Lung microvascular endothelial cell (primary cell): Measurements from ENCODE around the gene RPS6KA5. TPM values are rescaled to one million over a fixed set of nuclear protein-coding genes. Genes with fewer than 3 reads are reported as not detected.

Source experiments
- DNase-seq, 2 donors: peaks; one replicate each; pipeline versions ENCODE4 v3.0.0 to v3.0.0-alpha.2; 2010; ENCODE audit warnings: low read depth in 2 of 2
- total RNA-seq: library from RNA; depleted of rRNA; stranded (reverse); fragments of >200 nt; gene quantifications from 2 replicates; pipeline ENCODE4 v1.2.1, GENCODE V29; 2014

Gene RPS6KA5
- total RNA-seq, 1 donor from 2014 or later = 1.2 TPM

DNA sequence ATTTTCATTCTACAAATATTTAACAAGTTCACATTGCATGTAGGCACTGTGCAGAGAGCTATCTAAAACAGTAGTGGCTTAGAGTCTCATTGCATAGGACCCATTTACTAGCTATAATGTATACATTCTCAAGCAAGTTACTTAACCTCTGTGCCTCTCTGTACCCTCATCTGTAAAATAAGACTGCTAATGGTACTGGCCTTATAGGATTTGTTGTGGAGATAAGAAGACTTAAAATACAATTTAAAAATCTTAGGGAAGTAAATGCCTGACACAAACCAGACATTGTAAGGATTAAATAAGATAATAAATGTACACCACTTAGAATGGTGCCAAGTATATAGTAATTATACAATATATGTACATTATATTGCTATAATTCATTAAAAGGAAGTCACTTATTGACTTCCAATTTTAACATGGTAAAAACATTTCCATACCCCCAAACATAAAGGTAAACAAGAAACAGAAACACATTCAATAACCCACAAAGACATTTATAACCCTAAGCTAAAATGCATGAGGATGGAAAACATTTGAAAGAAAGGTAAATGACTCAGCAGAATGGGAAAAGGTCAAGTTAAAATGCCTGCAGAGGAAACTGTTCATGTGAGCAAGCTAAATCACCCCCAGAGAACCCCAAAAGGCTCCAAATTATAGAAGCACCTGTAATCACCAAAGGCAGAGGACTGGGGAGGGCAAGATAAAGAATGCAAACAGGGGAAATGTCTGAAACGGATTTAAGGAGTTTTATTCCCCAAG, 30.8 kb downstream of the RPS6KA5 start:
- peak in 1 of 2 donors; percentile 2 for DNase-seq

DNA sequence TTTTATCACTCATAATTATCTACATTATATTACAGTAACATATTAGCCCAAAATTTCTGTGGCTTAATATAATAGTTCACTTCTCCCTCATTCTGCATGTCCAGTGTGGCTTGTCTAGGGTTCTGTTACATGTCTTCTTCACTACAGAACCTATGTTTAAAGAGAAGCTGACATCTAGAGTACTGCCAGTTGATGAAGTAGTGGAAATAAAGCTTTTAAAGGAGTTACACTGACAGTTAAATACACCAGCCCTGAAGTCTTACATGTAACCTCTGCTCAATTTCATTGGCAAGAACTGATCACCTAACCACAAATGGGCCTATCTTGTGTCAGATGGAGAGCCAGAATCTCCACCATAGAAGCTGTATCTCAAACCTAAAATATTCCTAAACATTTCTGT, 32.9 kb downstream of the RPS6KA5 start:
- DNase-seq = no peak

DNA sequence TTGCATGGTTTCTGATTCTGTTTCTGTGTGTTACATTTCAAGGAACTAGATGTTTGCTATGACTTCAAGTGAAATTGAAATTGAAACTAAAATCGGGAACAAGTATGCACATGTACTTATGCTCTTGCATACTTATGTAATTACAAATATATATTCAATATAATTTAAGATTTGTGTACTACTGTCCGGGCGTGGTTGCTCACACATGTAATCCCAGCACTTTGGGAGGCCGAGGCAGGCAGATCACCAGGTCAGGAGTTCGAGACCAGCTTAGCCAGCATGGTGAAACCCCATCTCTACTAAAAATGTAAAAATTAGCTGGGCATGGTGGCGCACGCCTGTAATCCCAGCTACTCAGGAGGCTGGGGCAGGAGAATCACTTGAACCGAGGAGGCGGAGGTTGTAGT, 37.8 kb downstream of the RPS6KA5 start:
- peak; percentile 6 to 45 for DNase-seq

DNA sequence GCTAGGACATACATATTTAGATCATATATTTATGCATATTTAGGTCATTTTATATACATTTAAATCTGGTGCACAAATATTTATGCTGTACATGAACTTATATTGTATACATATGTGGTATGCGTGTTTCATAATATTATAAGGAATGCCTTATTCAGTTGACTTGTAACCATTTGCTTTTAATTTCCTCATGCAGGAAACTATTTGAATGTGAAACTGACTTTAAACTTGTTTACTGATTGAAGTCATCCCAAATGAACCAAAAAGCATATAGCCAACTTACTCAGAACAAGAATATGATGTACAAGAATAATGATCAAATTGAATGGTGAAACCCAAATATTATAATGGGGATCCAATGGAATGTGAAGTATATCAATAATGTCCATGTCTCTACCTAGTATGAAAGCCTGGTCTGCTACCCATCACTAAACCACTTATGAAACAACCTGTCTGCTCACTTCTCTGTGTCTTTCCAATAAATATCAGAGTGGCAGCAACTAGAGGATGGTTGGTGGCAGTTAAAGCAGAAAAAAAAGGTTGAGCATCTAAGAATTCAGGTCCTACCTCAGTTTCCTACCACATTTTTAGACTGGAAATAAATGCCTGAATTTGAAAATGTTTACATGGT, 38.3 kb downstream of the RPS6KA5 start:
- no peak for DNase-seq

DNA sequence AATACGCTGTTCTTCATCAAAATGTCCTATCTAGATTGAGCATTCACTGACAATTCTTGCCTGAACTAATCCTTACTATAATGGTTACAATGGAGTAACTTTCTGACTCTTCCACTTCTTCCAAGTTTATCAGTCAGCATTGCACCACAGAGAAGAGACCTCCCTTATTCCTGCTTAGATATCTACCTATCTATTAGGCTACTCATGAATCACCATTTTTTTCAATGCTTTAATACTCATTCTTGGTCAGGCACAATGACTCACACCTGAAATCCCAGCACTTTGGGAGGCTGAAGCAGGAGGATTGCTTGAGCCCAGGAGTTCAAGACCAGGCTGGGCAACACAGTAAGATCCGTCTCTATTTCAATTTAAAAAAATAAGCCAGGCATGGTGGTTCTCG, 39.3 kb downstream of the RPS6KA5 start:
- DNase-seq = no peak

- DNase-seq = no peak
Observed at GRCh38 chr14:91019673-91020072, 40.8 kb downstream of the RPS6KA5 start.

- no peak for DNase-seq
Observed at GRCh38 chr14:91018481-91018880, 42.0 kb downstream of the RPS6KA5 start.

DNA sequence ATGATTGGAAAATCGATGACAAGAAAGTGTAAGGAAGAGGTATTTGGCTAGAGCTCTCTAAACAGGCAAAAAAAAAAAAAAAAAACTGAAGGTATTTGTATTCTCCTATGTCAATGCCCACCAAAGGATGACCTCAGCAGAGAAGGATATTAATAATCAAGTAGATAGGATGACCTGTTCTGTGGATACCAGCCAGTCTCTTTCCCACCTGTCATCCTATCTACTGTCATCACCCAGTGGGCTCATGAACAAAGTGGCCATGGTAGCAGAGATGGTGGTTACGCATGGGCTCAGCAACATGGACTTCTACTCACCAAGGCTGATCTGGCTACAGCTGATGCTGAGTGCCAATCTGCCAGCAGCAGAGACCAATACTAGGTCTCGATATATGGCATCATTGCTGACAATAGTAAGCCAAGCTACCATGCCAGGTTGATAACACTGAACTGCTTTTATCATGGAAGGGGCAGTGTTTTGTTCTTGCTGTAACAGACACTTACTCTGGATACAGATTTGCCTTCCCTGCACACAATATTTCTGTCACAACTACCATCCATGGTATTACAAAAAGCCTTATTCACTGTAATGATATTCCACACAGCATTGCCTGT, 43.5 kb downstream of the RPS6KA5 start:
- DNase-seq = no peak

GRCh38 chr14:91015435-91015834, 45.0 kb downstream of the RPS6KA5 start:
- no peak for DNase-seq

- no peak for DNase-seq
Observed at GRCh38 chr14:91012045-91012444, 48.4 kb downstream of the RPS6KA5 start.

GRCh38 chr14:91010153-91010533, 50.3 kb downstream of the RPS6KA5 start:
- DNase-seq = no peak

DNA sequence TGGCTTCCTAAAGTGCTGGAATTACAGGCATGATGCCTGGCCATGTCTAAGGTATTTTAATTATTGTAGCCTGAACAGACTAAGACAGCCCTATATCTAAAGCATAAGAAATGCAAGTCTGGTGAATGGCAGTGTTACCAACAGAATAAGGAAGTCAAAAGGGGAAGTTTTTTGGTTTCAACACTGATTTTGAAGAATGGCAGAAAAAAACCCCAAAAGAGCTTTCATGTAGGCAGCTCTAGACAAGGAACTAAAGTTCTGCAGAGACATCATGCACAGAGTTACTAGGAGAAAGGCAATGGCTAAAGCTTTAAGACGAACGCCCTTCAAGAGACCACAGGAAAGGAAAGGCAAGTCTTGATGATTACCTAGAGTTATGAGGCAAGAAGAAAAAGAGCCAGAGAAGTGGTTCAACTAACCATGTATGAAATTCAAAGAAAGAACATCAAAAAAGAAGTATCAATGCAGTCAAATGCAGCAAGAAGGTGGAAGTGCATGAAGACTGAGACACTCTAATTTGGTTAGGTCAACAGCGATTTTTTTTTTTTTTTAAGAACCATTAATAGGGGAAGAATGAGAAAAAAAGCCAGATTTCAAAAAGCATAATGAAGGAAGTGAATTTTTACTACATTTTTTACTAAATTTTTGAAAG, 50.8 kb downstream of the RPS6KA5 start:
- DNase-seq = no peak

DNA sequence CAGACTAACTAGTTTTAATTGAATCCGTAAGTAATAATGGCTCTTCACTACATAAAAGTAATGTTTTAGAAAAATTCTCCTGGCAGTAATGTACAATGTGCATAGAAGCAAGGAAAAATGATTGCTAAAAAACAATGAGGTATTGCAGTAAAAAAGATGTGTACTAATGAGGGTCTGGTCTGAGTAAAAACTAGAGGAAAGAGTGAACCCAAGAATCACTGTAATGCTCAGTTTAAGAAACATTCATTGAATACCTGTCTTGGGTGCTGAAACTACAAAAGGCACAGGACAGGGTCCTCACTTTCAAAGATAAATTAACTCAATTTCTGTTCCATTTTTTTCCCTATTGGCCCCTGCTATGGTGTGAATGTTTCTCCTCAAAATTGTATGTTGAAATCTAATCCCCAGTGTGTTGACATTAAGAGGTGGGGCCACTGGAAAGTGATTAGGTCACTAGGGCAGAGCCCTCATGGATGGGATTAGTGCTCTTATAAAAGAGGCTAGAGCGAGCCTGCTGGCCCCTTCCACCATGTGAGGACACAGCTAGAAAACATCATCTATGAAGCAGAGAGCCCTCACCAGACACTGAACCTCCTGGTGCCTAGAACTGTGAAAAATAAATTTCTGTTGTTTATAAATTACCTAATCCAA, 51.6 kb downstream of the RPS6KA5 start:
- no peak for DNase-seq

DNA sequence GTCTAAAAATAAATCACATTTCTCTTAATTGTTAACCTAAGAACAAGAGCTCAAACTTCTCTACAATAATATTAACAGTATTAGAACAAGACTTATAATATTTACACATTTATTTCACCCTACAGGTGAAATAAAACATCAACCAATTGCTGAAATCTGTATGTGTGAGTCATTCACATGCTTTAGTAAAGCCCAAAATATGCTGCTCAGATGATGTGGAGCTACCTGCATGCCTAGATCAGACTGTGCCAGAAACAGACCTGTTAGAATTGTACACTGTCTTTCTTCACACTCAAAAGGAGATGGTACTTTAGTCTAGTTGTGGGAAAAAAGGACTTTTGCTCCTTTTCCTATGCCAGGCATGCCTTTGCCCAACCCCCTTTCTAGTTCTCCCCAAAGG, 54.7 kb downstream of the RPS6KA5 start:
- no peak for DNase-seq

DNA sequence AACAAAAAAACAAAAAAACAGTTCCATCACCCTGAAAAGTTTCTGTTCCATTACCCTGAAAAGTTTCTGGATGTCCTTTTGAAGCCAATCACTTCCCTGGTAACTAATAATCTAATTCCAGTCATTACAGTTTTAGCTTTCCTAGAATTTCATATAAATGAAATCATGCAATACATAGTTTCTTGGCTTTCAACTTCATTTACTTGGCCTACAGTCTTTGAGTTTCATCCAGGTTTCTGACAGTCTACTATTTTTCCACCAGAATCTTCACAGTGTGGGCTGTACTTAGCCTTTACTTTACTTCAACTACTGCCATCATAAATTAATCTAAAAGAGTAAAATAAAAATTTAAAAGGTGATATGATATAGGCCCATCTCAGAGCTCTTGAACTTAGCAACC, 55.5 kb downstream of the RPS6KA5 start:
- DNase-seq = no peak

- no peak for DNase-seq
Observed at GRCh38 chr14:90999299-90999698, 61.1 kb downstream of the RPS6KA5 start.

GRCh38 chr14:90996967-90997366, 63.5 kb downstream of the RPS6KA5 start:
- no peak for DNase-seq

DNA sequence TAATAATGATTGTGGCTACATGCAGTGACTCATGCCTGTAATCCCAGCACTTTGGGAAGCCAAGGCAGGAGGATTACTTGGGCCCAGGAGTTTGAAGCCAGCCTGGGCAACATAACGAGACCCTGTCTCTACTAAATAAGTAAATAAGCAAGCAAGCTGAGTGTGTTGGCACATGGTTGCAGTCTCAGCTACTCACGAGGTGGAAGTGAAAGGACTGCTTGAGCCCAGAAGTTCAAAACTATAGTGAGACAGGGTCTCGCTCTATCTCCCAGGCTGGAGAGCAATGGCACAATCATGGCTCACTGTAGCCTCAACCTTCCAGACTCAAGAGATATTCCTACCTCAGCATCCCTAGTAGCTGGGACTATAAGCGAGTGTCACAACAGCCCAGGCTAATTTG, 64.7 kb downstream of the RPS6KA5 start:
- no peak for DNase-seq

DNA sequence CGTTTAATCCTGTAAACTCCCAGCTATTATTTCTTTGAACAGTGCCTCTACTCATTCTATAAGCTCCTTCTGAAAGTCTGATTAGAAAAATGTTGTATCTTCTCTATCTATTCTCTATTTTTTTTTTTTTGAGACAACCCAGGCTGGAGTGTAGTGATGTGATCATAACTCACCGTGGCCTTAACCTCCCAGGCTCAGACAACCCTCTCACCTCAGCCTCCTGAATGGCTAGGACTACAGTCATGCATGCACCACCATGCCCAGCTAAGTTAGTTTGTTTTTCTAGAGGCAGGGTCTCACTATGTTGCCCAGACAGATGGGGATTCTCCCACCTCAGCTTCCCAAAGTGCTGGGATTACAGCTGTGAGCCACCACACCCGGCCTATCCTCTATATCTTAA, 66.6 kb downstream of the RPS6KA5 start:
- no peak for DNase-seq

DNA sequence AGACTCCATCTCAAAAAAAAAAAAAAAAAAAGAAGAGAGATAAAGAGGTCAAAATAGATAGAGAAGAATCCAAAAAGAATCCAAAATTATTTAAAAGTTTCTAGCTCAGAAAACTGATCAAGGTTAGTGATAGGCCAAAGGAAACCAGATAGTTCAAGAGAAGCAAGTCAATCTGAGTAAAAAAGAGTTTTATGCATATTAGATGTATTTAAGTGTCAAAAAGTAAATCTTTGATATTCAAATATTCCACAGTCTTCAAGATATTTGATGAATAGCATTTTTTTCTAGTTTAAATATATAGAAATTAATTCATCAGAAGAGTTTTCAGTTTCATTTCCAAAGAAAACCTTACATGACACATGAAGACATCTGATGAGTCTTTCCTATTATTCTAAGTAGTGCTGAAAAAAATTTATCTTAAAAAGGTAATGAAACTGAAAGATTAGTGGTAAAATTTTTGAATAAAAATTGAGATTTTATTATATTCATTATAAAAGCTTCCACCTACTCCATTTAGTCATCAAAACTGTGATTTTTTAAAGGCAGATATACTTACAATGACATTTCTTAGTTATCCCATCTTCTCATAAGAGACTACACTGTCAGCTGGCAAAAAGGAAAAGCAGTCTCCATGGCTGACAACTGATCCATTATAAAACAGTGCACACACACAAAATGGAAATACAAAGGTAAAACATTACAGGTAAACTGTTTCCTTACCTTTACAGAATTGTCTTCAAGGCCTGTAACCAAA, 68.6 kb downstream of the RPS6KA5 start:
- DNase-seq = no peak

DNA sequence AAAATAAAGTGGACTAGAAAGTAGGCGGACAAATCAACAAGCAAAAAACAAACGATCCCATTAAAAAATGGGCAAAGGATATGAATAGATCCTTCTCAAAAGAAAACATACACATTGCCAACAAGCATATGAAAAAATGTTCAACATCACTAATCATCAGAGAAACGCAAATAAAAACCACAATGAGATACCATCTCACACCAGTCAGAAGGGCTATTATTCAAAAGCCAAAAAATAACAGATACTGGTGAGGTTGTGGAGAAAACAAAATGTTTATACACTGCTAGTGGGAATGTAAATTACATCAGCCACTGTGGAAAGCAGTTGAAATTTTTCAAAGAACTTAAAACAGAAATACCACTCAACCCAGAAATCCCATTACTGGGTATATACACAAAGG, 70.3 kb downstream of the RPS6KA5 start:
- DNase-seq = no peak
